A549 treated with AZD9567 at 1 μM for 4 hours (cell line): ENCODE results near the gene BTNL2. TPM values are rescaled to one million over a fixed set of nuclear protein-coding genes. Genes with fewer than 3 reads are reported as not detected.

Experiments
- total RNA-seq: library from RNA; stranded (reverse); fragments of 200-300 nt; extraction: Qiagen RNA extraction; gene quantifications from 5 replicates; pipeline ENCODE4 v1.2.3, GENCODE V29; 2022; ENCODE audit not compliant: insufficient read depth

The BTNL2 gene
- not detected in 5 replicates for total RNA-seq

GRCh38 chr6:32406857-32407256 lies at the start of gene BTNL2:
Gene BTNL2 (minus strand): TSS chr6:32407181. CDS start chr6:32407123, 58 bp downstream.

GRCh38 chr6:32439602-32440214 lies 32.7 kb upstream of the BTNL2 start, which contains the start of gene HLA-DRA:
Gene HLA-DRA (plus strand): TSS chr6:32439887. CDS start chr6:32439951, 64 bp downstream.

GRCh38 chr6:32371803-32372202 lies 35.2 kb downstream of the BTNL2 start, which contains the start of gene TSBP1:
Gene TSBP1 (minus strand): TSS chr6:32371903. CDS start chr6:32371706, 197 bp downstream.

Other genes starting within 250 kb of the BTNL2 start
- gene EGFL8, start 242.6 kb downstream of the BTNL2 start, total RNA-seq = 1.8 to 3.0 TPM (median 2.1 TPM) in 4 of 5 replicates, not detected in the other
- 30.2 to 39.5 TPM (median 37.4 TPM) in 5 replicates for gene AGPAT1, start 231.1 kb downstream of the BTNL2 start, total RNA-seq
- 31.8 to 46.9 TPM (median 46.1 TPM) in 5 replicates for gene RNF5, start 228.8 kb downstream of the BTNL2 start, total RNA-seq
- gene AGER, start 222.9 kb downstream of the BTNL2 start, total RNA-seq = 1.3 to 1.8 TPM (median 1.7 TPM) in 4 of 5 replicates, not detected in the other
- gene PBX2, start 217.0 kb downstream of the BTNL2 start, total RNA-seq = 11.3 to 14.9 TPM (median 14.0 TPM) in 5 replicates
- 0.23 to 0.40 TPM (median 0.31 TPM) in 4 of 5 replicates, not detected in the other for gene GPSM3, start 214.5 kb downstream of the BTNL2 start, total RNA-seq
- gene NOTCH4, start 183.1 kb downstream of the BTNL2 start, total RNA-seq = 0.69 to 0.87 TPM (median 0.79 TPM) in 4 of 5 replicates, not detected in the other
- gene TSBP1, start 35.3 kb downstream of the BTNL2 start, total RNA-seq = not detected in 5 replicates
- not detected in 5 replicates for gene HLA-DRA, start 32.7 kb upstream of the BTNL2 start, total RNA-seq
- gene HLA-DRB5, start 123.1 kb upstream of the BTNL2 start, total RNA-seq = not detected in 5 replicates
- gene HLA-DRB1, start 182.7 kb upstream of the BTNL2 start, total RNA-seq = not detected in 5 replicates
- not detected in 5 replicates for gene HLA-DQA1, start 230.2 kb upstream of the BTNL2 start, total RNA-seq